GM12878 (cell line): Measurements from ENCODE around the gene CCRL2. TPM values are rescaled to one million over a fixed set of nuclear protein-coding genes. Genes with fewer than 3 reads are reported as not detected.

Source experiments
- ATAC-seq: fragments of 200-7000 bp; cut with Tn5 transposase; 3 replicates; pipeline ENCODE4 v1.9.1; 2020; ENCODE audit warnings: mild to moderate bottlenecking, moderate library complexity
- BruUV-seq: library from RNA; stranded (reverse); fragments of 400-500 nt; replicated peaks from 2 replicates; lab custom pipeline; 2021; lab: Mats Ljungman, UMichigan
- CTCF ChIA-PET: fragments of 300-600 bp; sonication (Branson Sonifier 250); formaldehyde crosslinking; extraction: SDS; loops from one replicate; lab custom pipeline; 2021; ENCODE audit warnings: inconsistent platforms; lab: Yijun Ruan, JAX
- POLR2A ChIA-PET: fragments of 350-600 bp; formaldehyde crosslinking; extraction: SDS; loops from one replicate; lab custom pipeline; 2021; ENCODE audit warnings: inconsistent platforms; lab: Charles Lee
- RAD21 ChIA-PET: fragments of 300-600 bp; sonication (Branson Sonifier 250); formaldehyde crosslinking; loops from one replicate; lab custom pipeline; 2023; ENCODE audit warnings: antibody characterized with exemption; ENCODE audit not compliant: unreplicated experiment; lab: Charles Lee
- SMC1A ChIA-PET: fragments of 300-600 bp; sonication (Branson Sonifier 250); formaldehyde crosslinking; loops from one replicate; lab custom pipeline; 2023; ENCODE audit not compliant: unreplicated experiment, uncharacterized antibody; lab: Charles Lee
- DNase-seq: peaks from one replicate; pipeline ENCODE4 v3.0.0-alpha.2; 2011; ENCODE audit warnings: low read depth, low spot score
- FAIRE-seq: peaks from 3 replicates; lab custom pipeline; 2011; peaks lifted over from hg19 to GRCh38; lab: Jason Lieb, UNC
- H2AFZ ChIP-seq: 2 replicates; pipeline ENCODE4 v1.6.0; 2011; ENCODE audit warnings: low read depth, low read length, control low read depth; ENCODE audit not compliant: control insufficient read depth
- H3K27ac ChIP-seq: 2 replicates; pipeline ENCODE4 v1.5.1; 2011; ENCODE audit warnings: control low read depth; ENCODE audit not compliant: control insufficient read depth, insufficient read depth
- H3K27me3 ChIP-seq, 2 experiments: replicated peaks in 1 of 2; 2 replicates each; pipeline versions ENCODE4 v1.6.0 to v1.6.1; 2011; ENCODE audit warnings: low read length in 1 of 2; ENCODE audit not compliant: control insufficient read depth in 2 of 2, insufficient read depth in 2 of 2
- H3K36me3 ChIP-seq, 2 experiments: 2 replicates each; pipeline ENCODE4 v1.5.1; 2011; ENCODE audit warnings: low read length in 1 of 2; ENCODE audit not compliant: control insufficient read depth in 2 of 2, insufficient read depth in 2 of 2
- H3K4me1 ChIP-seq: 2 replicates; pipeline ENCODE4 v1.6.1; 2011; ENCODE audit warnings: mild to moderate bottlenecking, low read length, moderate library complexity, mixed read lengths; ENCODE audit not compliant: control insufficient read depth, insufficient read depth
- H3K4me2 ChIP-seq: 2 replicates; pipeline ENCODE4 v1.6.0; 2011; ENCODE audit warnings: control low read depth; ENCODE audit not compliant: control insufficient read depth, insufficient read depth
- H3K4me3 ChIP-seq: fragments of 200-600 bp; sonication (generic); 2 replicates; pipeline ENCODE4 v1.5.1; 2016
- H3K79me2 ChIP-seq: 2 replicates; pipeline ENCODE4 v1.6.0; 2011; ENCODE audit warnings: low read length; ENCODE audit not compliant: control insufficient read depth, insufficient read depth
- H3K9ac ChIP-seq: 2 replicates; pipeline ENCODE4 v1.8.0; 2011; ENCODE audit warnings: low read length, control low read depth, mixed read lengths; ENCODE audit not compliant: control insufficient read depth, insufficient read depth
- H3K9me3 ChIP-seq: replicated peaks from 3 replicates; pipeline ENCODE4 v1.5.1; 2011; ENCODE audit warnings: mild to moderate bottlenecking, low read length; ENCODE audit not compliant: control insufficient read depth, insufficient read depth
- H4K20me1 ChIP-seq: 2 replicates; pipeline ENCODE4 v1.6.0; 2011; ENCODE audit not compliant: control insufficient read depth, insufficient read depth
- BMI1 ChIP-seq: fragments of 450-650 bp; IDR thresholded peaks from 2 replicates; pipeline ENCODE4 v1.6.1; 2016; ENCODE audit warnings: mild to moderate bottlenecking, moderate library complexity, borderline replicate concordance
- CTCF ChIP-seq, 3 experiments: IDR thresholded peaks in 2 of 3; conservative IDR thresholded peaks in 1 of 3; 2 replicates each; pipeline ENCODE4 v1.5.1; 2011; ENCODE audit warnings: low read depth in 3 of 3, low read length in 3 of 3, mild to moderate bottlenecking in 3 of 3, control low read depth in 2 of 3, moderate library complexity in 2 of 3, inconsistent platforms in 1 of 3, mixed read lengths in 1 of 3; ENCODE audit not compliant: control insufficient read depth in 2 of 3, insufficient read depth in 1 of 3; ENCODE audit errors: extremely low read depth in 1 of 3
- LARP7 ChIP-seq: fragments of 450-650 bp; IDR thresholded peaks from 2 replicates; pipeline ENCODE4 v1.6.1; 2017; ENCODE audit warnings: mild to moderate bottlenecking
- RAD21 ChIP-seq: IDR thresholded peaks from 2 replicates; pipeline ENCODE4 v1.6.1; 2011; ENCODE audit warnings: mild to moderate bottlenecking, low read depth, low read length, moderate library complexity; ENCODE audit not compliant: insufficient read depth
- RB1 ChIP-seq: fragments of 450-650 bp; formaldehyde crosslinking; IDR thresholded peaks from 2 replicates; pipeline ENCODE4 v1.6.1; 2017; ENCODE audit warnings: mild to moderate bottlenecking, borderline replicate concordance
- RCOR1 ChIP-seq: conservative IDR thresholded peaks from 2 replicates; pipeline ENCODE4 v1.6.1; 2012; ENCODE audit warnings: low read depth, low read length, improper control_type of control experiment
- SMC3 ChIP-seq: IDR thresholded peaks from 2 replicates; pipeline ENCODE4 v1.6.1; 2011; ENCODE audit warnings: low read length, improper control_type of control experiment, borderline replicate concordance
- YY1 ChIP-seq: IDR thresholded peaks from 2 replicates; pipeline ENCODE4 v1.6.1; 2011; ENCODE audit warnings: low read depth, mild to moderate bottlenecking, low read length
- WGBS: methylation state at CpG from one replicate; pipeline ENCODE4 v1.1.6; 2016; ENCODE audit warnings: low lambda C conversion rate; ENCODE audit not compliant: insufficient replicate concordance, insufficient coverage; ENCODE audit errors: missing lambda C conversion rate; 5-methylcytosine and 5-hydroxymethylcytosine counted together
- in situ Hi-C: fragments of 300-500 bp; cut with MboI; formaldehyde crosslinking; loops from 9 replicates; pipeline ENCODE4 v1.14.3; 2018; ENCODE audit warnings: mixed read lengths
- intact Hi-C: fragments of 100-400 bp; cut with micrococcal nuclease; formaldehyde crosslinking; loops from one replicate; pipeline ENCODE4 v1.14.2; 2022; ENCODE audit not compliant: unreplicated experiment
- polyA plus RNA-seq, 11 experiments: library from polyadenylated mRNA; depleted of rRNA in 4 of 11; unstranded in 6 of 11; stranded (reverse) in 5 of 11; fragments of >200 nt; fragmentation: Nextera tagmentation in 4 of 11; fragmentation: Illumina TruSeq in 1 of 11; extraction: Ambion mirVana in 4 of 11; extraction: Trizol in 1 of 11; gene quantifications; 1 replicate in 1 of 11; 2 replicates in 10 of 11; pipeline versions ENCODE4 v1.2.1 to v1.2.3, GENCODE V29; 2011 to 2016; ENCODE audit warnings: inconsistent platforms in 2 of 11, missing spikeins in 2 of 11, low read depth in 1 of 11
- total RNA-seq, 4 experiments: library from RNA; depleted of rRNA in 3 of 4; stranded (reverse); fragments of >200 nt in 3 of 4; fragmentation: Illumina TruSeq in 1 of 4; extraction: Trizol in 1 of 4; gene quantifications; 2 replicates each; pipeline versions ENCODE4 v1.2.1 to v1.2.3, GENCODE V29; 2013 to 2021
- TF ChIP-seq, protein P1 (sequence below): fragments of 450-650 bp; IDR thresholded peaks from 2 replicates; pipeline ENCODE4 v1.6.1; 2017; ENCODE audit warnings: mild to moderate bottlenecking

The CCRL2 gene
- total and polyA plus RNA-seq, 10 of the 15 experiments (the other 5 are each of a cell fraction or from before 2014, with no cell fraction given): 0.04 to 2.5 (median 1.8) TPM

- Histone ChIP-seq H2AFZ (no peak overlapping the region), H3K4me1 (peaks cover 12% of the 10 kb centered on the region), H3K4me2 (no peak overlapping the region), H3K9ac (no peak overlapping the region), H3K27ac (no peak overlapping the region), H3K36me3 (no peaks in the 10 kb centered on the region), H3K79me2 (no peaks in the 10 kb centered on the region), H4K20me1 (no peaks in the 10 kb centered on the region), H3K9me3 (no peaks in the 10 kb centered on the region), H3K4me3 (no peak overlapping the region), H3K27me3 (peaks cover 0 to 3% of the 10 kb centered on the region in 2 experiments; a peak in 2 of 4 replicates)
- DNase-seq (no peak), FAIRE-seq (no peak), ATAC-seq (peak; percentile 90)
- ChIA-PET CTCF (interaction anchor here (0.6 to 21.1 kb wide), 44 partner anchors 9 to 449 kb away, joined by 3 to 714 read pairs (median 4); partner anchors contain the start of genes CCR1, CCR3, CCR5AS and CCRL2), POLR2A (interaction anchor here (1.2 kb wide), 1 partner anchor 165 kb away, joined by 3 read pairs; no protein-coding TSS in a partner anchor), RAD21 (interaction anchor here (0.7 to 13.5 kb wide), 26 partner anchors 10 to 449 kb away, joined by 3 to 421 read pairs (median 4); partner anchors contain the start of gene CCR1), SMC1A (interaction anchor here (0.6 to 15.8 kb wide), 32 partner anchors 9 to 617 kb away, joined by 3 to 581 read pairs (median 4); partner anchors contain the start of genes CCR1, CCR5, CCR5AS and CCRL2)
- no TSS peak for BruUV-seq
- WGBS: 17% methylated on average over 8 of the region's 8 CpGs
- in situ Hi-C loops (loop anchor here (10.0 kb wide), 1 partner anchor 614 kb away; no protein-coding TSS in a partner anchor), intact Hi-C loops (loop anchor here (1.0 to 10.0 kb wide), 2 partner anchors 176 to 439 kb away; no protein-coding TSS in a partner anchor)
- TF ChIP-seq LARP7 (no peak), SMC3 (peak; percentile 73), RCOR1 (no peak), RB1 (peak; percentile 23; the same call in 1 of the 2 replicates), YY1 (peak; percentile 58; the same call in 1 of the 2 replicates), BMI1 (no peak), RAD21 (peak; percentile 92), CTCF (IDR thresholded peaks at IDR 0.05 in 2 of 3, conservative IDR thresholded peaks at IDR 0.05 in 1 of 3; ENCODE audit: control insufficient read depth in 2 of 3, extremely low read depth in 1 of 3, insufficient read depth in 1 of 3, low read depth in 3 of 3, low read length in 3 of 3) (peak; percentile 77 to 80 (median 79))
- TF ChIP-seq, protein P1, sequence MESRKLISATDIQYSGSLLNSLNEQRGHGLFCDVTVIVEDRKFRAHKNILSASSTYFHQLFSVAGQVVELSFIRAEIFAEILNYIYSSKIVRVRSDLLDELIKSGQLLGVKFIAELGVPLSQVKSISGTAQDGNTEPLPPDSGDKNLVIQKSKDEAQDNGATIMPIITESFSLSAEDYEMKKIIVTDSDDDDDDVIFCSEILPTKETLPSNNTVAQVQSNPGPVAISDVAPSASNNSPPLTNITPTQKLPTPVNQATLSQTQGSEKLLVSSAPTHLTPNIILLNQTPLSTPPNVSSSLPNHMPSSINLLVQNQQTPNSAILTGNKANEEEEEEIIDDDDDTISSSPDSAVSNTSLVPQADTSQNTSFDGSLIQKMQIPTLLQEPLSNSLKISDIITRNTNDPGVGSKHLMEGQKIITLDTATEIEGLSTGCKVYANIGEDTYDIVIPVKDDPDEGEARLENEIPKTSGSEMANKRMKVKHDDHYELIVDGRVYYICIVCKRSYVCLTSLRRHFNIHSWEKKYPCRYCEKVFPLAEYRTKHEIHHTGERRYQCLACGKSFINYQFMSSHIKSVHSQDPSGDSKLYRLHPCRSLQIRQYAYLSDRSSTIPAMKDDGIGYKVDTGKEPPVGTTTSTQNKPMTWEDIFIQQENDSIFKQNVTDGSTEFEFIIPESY: no peak
These were observed 28.6 kb upstream of the CCRL2 start for GRCh38 chr3:46378426-46378942.
